GM06990 (cell line): ENCODE data around the gene AGMAT.

Source experiments
- DNase-seq: peaks from one replicate; pipeline ENCODE4 v3.0.0-alpha.2; 2011; ENCODE audit not compliant: insufficient read length; ENCODE audit errors: extremely low read depth
- H3K27me3 ChIP-seq: replicated peaks from 2 replicates; pipeline ENCODE4 v1.6.0; 2011; ENCODE audit warnings: low read length; ENCODE audit not compliant: control insufficient read depth, insufficient read depth
- H3K36me3 ChIP-seq: 2 replicates; pipeline ENCODE4 v1.5.1; 2011; ENCODE audit warnings: low read length; ENCODE audit not compliant: control insufficient read depth, insufficient read depth
- H3K4me3 ChIP-seq: replicated peaks from 2 replicates; pipeline ENCODE4 v1.5.1; 2011; ENCODE audit warnings: low read depth, mild to moderate bottlenecking, control low read depth, low read length
- TF ChIP-seq, protein P1 (sequence below): IDR thresholded peaks from 2 replicates; pipeline ENCODE4 v1.5.1; 2011; ENCODE audit warnings: low read length, control low read depth, mild to moderate bottlenecking, inconsistent platforms; ENCODE audit not compliant: insufficient read depth, poor library complexity, severe bottlenecking

Gene AGMAT

GRCh38 chr1:15603050-15603965 lies 18.5 kb upstream of the AGMAT start:
- no peaks in the 10 kb centered on the region for H3K27me3 ChIP-seq
- peak overlapping the region; percentile 64 for H3K4me3 ChIP-seq
- TF ChIP-seq, protein P1, sequence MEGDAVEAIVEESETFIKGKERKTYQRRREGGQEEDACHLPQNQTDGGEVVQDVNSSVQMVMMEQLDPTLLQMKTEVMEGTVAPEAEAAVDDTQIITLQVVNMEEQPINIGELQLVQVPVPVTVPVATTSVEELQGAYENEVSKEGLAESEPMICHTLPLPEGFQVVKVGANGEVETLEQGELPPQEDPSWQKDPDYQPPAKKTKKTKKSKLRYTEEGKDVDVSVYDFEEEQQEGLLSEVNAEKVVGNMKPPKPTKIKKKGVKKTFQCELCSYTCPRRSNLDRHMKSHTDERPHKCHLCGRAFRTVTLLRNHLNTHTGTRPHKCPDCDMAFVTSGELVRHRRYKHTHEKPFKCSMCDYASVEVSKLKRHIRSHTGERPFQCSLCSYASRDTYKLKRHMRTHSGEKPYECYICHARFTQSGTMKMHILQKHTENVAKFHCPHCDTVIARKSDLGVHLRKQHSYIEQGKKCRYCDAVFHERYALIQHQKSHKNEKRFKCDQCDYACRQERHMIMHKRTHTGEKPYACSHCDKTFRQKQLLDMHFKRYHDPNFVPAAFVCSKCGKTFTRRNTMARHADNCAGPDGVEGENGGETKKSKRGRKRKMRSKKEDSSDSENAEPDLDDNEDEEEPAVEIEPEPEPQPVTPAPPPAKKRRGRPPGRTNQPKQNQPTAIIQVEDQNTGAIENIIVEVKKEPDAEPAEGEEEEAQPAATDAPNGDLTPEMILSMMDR = no peak
- peak; percentile 88 for DNase-seq
- no peaks in the 10 kb centered on the region for H3K36me3 ChIP-seq

GRCh38 chr1:15598436-15598835 lies 13.6 kb upstream of the AGMAT start:
- Histone ChIP-seq H3K27me3 (no peaks in the 10 kb centered on the region), H3K36me3 (no peaks in the 10 kb centered on the region), H3K4me3 (no peak overlapping the region)
- TF ChIP-seq, protein P1 = no peak
- DNase-seq = no peak

- Histone ChIP-seq H3K36me3 (no peaks in the 10 kb centered on the region), H3K27me3 (no peaks in the 10 kb centered on the region), H3K4me3 (no peak overlapping the region)
- TF ChIP-seq, protein P1 = no peak
- DNase-seq = no peak
Measured at GRCh38 chr1:15595809-15596617, 11.2 kb upstream of the AGMAT start.

DNA sequence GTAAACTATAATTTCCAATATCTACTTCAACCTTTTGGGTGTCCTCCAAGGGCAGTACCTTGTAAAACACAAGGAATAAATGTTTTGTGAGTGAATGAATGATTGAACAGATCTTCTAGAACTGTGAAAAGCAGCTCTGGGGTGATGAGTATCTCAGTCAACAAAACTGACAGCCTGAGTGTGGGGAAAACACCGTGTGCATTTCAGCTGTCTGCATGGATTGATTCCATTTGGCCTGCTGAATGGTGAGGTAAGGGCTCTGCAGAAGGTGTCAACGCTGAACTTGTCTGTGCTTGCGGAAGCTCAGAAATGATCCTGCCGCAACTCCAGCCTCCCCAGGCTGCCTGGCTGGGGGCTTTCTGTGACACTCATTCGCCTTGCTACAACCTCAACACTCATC lies 7.4 kb upstream of the AGMAT start:
- Histone ChIP-seq H3K36me3 (no peaks in the 10 kb centered on the region), H3K4me3 (no peak overlapping the region), H3K27me3 (no peaks in the 10 kb centered on the region)
- DNase-seq = no peak
- TF ChIP-seq, protein P1 = no peak

DNA sequence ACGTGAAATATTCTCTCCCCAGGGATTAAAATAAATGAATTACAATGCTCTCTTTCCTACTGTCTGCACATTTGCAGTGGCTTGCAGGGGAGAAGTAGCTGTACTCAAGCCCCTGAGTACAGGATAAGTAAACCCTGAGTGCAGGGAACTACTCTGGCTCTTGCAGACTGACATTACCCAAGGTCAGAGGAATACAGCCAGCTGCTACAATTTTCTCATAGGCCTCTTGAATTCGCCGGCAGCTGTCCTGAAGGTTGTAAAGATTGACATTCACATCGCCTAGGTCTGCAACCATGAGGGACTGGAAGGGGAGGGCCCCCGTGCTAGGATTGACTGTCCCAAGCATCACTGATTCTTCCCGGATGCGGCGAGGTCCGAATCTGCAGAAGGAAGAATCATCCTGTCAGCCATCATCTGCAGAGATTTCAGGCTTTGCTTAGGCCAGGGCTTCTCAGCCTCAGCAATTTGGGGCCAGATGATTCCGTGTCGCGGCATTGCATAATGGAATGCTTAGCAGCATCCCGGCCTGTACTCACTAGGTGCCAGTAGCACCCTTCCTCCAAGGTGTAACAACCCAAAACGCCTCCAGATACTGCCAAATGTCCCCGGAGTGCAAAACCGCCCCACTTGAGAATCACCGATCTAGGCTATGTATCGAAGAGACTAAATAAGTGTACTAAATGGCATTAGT lies 1.7 kb downstream of the AGMAT start:
- no peak overlapping the region for H3K4me3 ChIP-seq
- no peaks in the 10 kb centered on the region for H3K27me3 ChIP-seq
- DNase-seq = no peak
- no peaks in the 10 kb centered on the region for H3K36me3 ChIP-seq
- TF ChIP-seq, protein P1 = no peak
